Endothelial cell of umbilical vein (primary cell): ENCODE results near the gene KXD1. TPM values are rescaled to one million over a fixed set of nuclear protein-coding genes. Genes with fewer than 3 reads are reported as not detected.

Source experiments
- BruUV-seq: library from RNA; stranded (reverse); fragments of 400-500 nt; replicated peaks from 2 replicates; lab custom pipeline; 2021; lab: Mats Ljungman, UMichigan
- CTCF ChIA-PET: fragments of 300-600, 350-600 bp; sonication (Branson Sonifier 250); formaldehyde crosslinking; loops from one replicate; lab custom pipeline; 2021; ENCODE audit warnings: antibody characterized with exemption, inconsistent platforms; lab: Charles Lee
- POLR2A ChIA-PET: fragments of 300-600, 350-600 bp; sonication (Branson Sonifier 250); formaldehyde crosslinking; loops from one replicate; lab custom pipeline; 2021; ENCODE audit warnings: antibody characterized with exemption, inconsistent platforms; lab: Charles Lee
- DNase-seq: peaks from one replicate; pipeline ENCODE4 v3.0.0-alpha.2; 2011; ENCODE audit warnings: low read depth, low spot score
- FAIRE-seq: peaks from 2 replicates; lab custom pipeline; 2011; peaks lifted over from hg19 to GRCh38; lab: Jason Lieb, UNC
- H2AFZ ChIP-seq: 2 replicates; pipeline ENCODE4 v1.6.0; 2012; ENCODE audit warnings: low read depth, low read length, control low read depth, inconsistent platforms
- H3K27ac ChIP-seq: 2 replicates; pipeline ENCODE4 v1.5.1; 2011; ENCODE audit warnings: low read depth, mild to moderate bottlenecking, control low read depth, low read length, moderate library complexity; ENCODE audit not compliant: insufficient read depth
- H3K27me3 ChIP-seq, 2 experiments: 2 replicates each; pipeline versions ENCODE4 v1.6.0 to v1.6.1; 2011; ENCODE audit warnings: low read length in 2 of 2, mixed read lengths in 1 of 2; ENCODE audit not compliant: control insufficient read depth in 2 of 2, insufficient read depth in 2 of 2
- H3K36me3 ChIP-seq, 2 experiments: 2 replicates in 1 of 2; 3 replicates in 1 of 2; pipeline ENCODE4 v1.5.1; 2011; ENCODE audit warnings: low read length in 2 of 2, mild to moderate bottlenecking in 1 of 2, moderate library complexity in 1 of 2; ENCODE audit not compliant: control insufficient read depth in 2 of 2, insufficient read depth in 2 of 2; ENCODE audit errors: extremely low read depth in 1 of 2
- H3K4me1 ChIP-seq: 3 replicates; pipeline ENCODE4 v1.5.1; 2011; ENCODE audit warnings: mild to moderate bottlenecking, low read length; ENCODE audit not compliant: control insufficient read depth, insufficient read depth; ENCODE audit errors: extremely low read depth
- H3K4me2 ChIP-seq: 2 replicates; pipeline ENCODE4 v1.6.1; 2011; ENCODE audit warnings: low read length, control low read depth, mixed read lengths; ENCODE audit not compliant: insufficient read depth
- H3K4me3 ChIP-seq, 3 experiments: fragments of 200-600 bp in 1 of 3; sonication (generic), shearing (Covaris generic) in 1 of 3; replicated peaks in 1 of 3; 2 replicates each; pipeline ENCODE4 v1.5.1; 2011 to 2016; ENCODE audit warnings: control low read depth in 3 of 3, low read length in 3 of 3, mild to moderate bottlenecking in 2 of 3, inconsistent platforms in 1 of 3, low read depth in 1 of 3, moderate library complexity in 1 of 3; ENCODE audit not compliant: insufficient read depth in 1 of 3
- H3K79me2 ChIP-seq: 2 replicates; pipeline ENCODE4 v1.6.0; 2012; ENCODE audit warnings: low read length, inconsistent platforms; ENCODE audit not compliant: control insufficient read depth, insufficient read depth
- H3K9ac ChIP-seq: replicated peaks from 2 replicates; pipeline ENCODE3; 2011; ENCODE audit warnings: low read length, control low read depth; ENCODE audit not compliant: insufficient read depth; ENCODE audit errors: extremely low read depth
- H3K9me1 ChIP-seq: replicated peaks from 3 replicates; pipeline ENCODE4 v1.6.0; 2011; ENCODE audit warnings: mild to moderate bottlenecking, low read length; ENCODE audit not compliant: control insufficient read depth, insufficient read depth; ENCODE audit errors: extremely low read depth
- H3K9me3 ChIP-seq: replicated peaks from 2 replicates; pipeline ENCODE4 v1.5.1; 2012; ENCODE audit warnings: low read length, inconsistent platforms; ENCODE audit not compliant: control insufficient read depth, insufficient read depth
- H4K20me1 ChIP-seq: replicated peaks from 2 replicates; pipeline ENCODE3; 2011; ENCODE audit warnings: mild to moderate bottlenecking, low read length; ENCODE audit not compliant: control insufficient read depth, insufficient read depth; ENCODE audit errors: extremely low read depth
- EZH2 ChIP-seq: IDR thresholded peaks from 2 replicates; pipeline ENCODE4 v1.6.1; 2012; ENCODE audit warnings: borderline replicate concordance, low read depth, mild to moderate bottlenecking, moderate library complexity, low read length, inconsistent platforms; ENCODE audit not compliant: severe bottlenecking
- FOS ChIP-seq: IDR thresholded peaks from 2 replicates; pipeline ENCODE4 v1.6.1; 2011; ENCODE audit warnings: mild to moderate bottlenecking, low read length, moderate library complexity, borderline replicate concordance; ENCODE audit not compliant: insufficient read depth
- GATA2 ChIP-seq: IDR thresholded peaks from 2 replicates; pipeline ENCODE4 v1.7.0; 2011; ENCODE audit warnings: low read depth, mild to moderate bottlenecking, moderate library complexity, mixed read lengths, low read length; ENCODE audit not compliant: insufficient read length, insufficient read depth
- JUN ChIP-seq: IDR thresholded peaks from 2 replicates; pipeline ENCODE4 v1.6.1; 2011; ENCODE audit warnings: borderline replicate concordance, low read depth; ENCODE audit not compliant: insufficient read length, insufficient read depth
- MAX ChIP-seq: IDR thresholded peaks from 2 replicates; pipeline ENCODE4 v1.6.1; 2011; ENCODE audit not compliant: insufficient read depth, insufficient read length
- MYC ChIP-seq: IDR thresholded peaks from one replicate; pipeline ENCODE4 v1.6.1; 2011; ENCODE audit warnings: mild to moderate bottlenecking, low read depth, low read length
- POLR2A ChIP-seq: IDR thresholded peaks from 2 replicates; pipeline ENCODE4 v1.6.1; 2012; ENCODE audit warnings: low read depth, mild to moderate bottlenecking, control low read depth, low read length
- POLR2AphosphoS5 ChIP-seq: IDR thresholded peaks from 2 replicates; pipeline ENCODE4 v1.6.1; 2012; ENCODE audit warnings: low read depth, mild to moderate bottlenecking, control low read depth, low read length, moderate library complexity; ENCODE audit not compliant: insufficient read depth
- dilution Hi-C: fragments of 300-500 bp; cut with MboI; formaldehyde crosslinking; loops from one replicate; pipeline ENCODE4 v1.15.0; 2019; ENCODE audit warnings: low sequenced_read_pairs; ENCODE audit not compliant: extremely low pct_ligation_motif_present
- intact Hi-C: fragments of 100-400 bp; cut with micrococcal nuclease; formaldehyde crosslinking; loops from one replicate; pipeline ENCODE4 v1.10.0; 2022
- polyA plus RNA-seq, 4 experiments: library from polyadenylated mRNA; depleted of rRNA in 3 of 4; stranded (reverse) in 3 of 4; unstranded in 1 of 4; fragments of >200 nt; gene quantifications; 2 replicates each; pipeline versions ENCODE4 v1.2.1 to v1.2.3, GENCODE V29; 2011 to 2012; ENCODE audit warnings: missing spikeins in 1 of 4
- total RNA-seq: library from RNA; stranded (reverse); gene quantifications from 2 replicates; pipeline ENCODE4 v1.2.3, GENCODE V29; 2021
- TF ChIP-seq, protein P1 (sequence below), 2 donors: IDR thresholded peaks; 1 replicate in 1 of 2; 2 replicates in 1 of 2; pipeline ENCODE4 v1.5.1; 2011; ENCODE audit warnings: low read length in 2 of 2, mild to moderate bottlenecking in 2 of 2, moderate library complexity in 2 of 2, control low read depth in 1 of 2, inconsistent platforms in 1 of 2, low read depth in 1 of 2; ENCODE audit not compliant: insufficient read depth in 1 of 2; ENCODE audit errors: extremely low read depth in 1 of 2

The KXD1 gene
- total and polyA plus RNA-seq, 2 donors (not counting 3 experiments of a cell fraction or from before 2014, with no cell fraction given), result 134 to 186 TPM

DNA sequence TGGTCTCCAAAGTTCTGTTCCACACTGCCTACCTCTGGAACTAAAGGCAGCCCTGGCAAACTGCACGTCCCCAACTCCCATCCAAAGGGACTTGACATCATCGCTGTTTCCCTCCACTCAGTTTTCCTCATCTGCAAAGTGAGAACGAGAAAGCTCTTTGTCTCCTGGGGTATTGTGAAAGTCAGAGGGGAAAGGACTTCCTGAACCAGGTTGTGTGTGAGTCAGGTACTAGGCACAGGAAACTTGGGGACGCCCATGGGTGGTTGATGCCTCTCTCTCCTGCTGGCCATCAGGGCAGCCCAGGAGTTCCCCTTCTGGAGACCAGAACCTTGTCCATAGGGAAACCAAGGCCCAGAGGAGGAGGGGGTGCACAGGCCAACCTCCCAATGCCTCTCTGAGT is 44.2 kb downstream of the KXD1 start:
- BruUV-seq, result no TSS peak
- Histone ChIP-seq H3K9ac (no peak overlapping the region), H3K79me2 (no peaks in the 10 kb centered on the region), H3K27ac (no peak overlapping the region), H3K9me3 (no peaks in the 10 kb centered on the region), H4K20me1 (no peaks in the 10 kb centered on the region), H3K36me3 (no peaks in the 10 kb centered on the region), H2AFZ (no peak overlapping the region), H3K9me1 (no peaks in the 10 kb centered on the region), H3K4me2 (no peak overlapping the region), H3K4me3 (no peak overlapping the region), H3K27me3 (peaks cover 28 to 33% of the 10 kb centered on the region in 2 experiments), H3K4me1 (no peaks in the 10 kb centered on the region)
- TF ChIP-seq GATA2 (no peak), JUN (no peak), EZH2 (no peak), MYC (no peak), POLR2A (no peak), FOS (no peak), MAX (no peak), POLR2AphosphoS5 (no peak)
- TF ChIP-seq, protein P1, sequence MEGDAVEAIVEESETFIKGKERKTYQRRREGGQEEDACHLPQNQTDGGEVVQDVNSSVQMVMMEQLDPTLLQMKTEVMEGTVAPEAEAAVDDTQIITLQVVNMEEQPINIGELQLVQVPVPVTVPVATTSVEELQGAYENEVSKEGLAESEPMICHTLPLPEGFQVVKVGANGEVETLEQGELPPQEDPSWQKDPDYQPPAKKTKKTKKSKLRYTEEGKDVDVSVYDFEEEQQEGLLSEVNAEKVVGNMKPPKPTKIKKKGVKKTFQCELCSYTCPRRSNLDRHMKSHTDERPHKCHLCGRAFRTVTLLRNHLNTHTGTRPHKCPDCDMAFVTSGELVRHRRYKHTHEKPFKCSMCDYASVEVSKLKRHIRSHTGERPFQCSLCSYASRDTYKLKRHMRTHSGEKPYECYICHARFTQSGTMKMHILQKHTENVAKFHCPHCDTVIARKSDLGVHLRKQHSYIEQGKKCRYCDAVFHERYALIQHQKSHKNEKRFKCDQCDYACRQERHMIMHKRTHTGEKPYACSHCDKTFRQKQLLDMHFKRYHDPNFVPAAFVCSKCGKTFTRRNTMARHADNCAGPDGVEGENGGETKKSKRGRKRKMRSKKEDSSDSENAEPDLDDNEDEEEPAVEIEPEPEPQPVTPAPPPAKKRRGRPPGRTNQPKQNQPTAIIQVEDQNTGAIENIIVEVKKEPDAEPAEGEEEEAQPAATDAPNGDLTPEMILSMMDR (IDR thresholded peaks at IDR 0.05; ENCODE audit: extremely low read depth in 1 of 2, insufficient read depth in 1 of 2, low read depth in 1 of 2, low read length in 2 of 2), result no peak
- ChIA-PET POLR2A (no interaction called here), CTCF (no interaction called here)
- FAIRE-seq (no peak), DNase-seq (no peak)
- intact Hi-C loops, result loop anchor here (5.0 kb wide), 1 partner anchor 45 kb away; no protein-coding TSS in a partner anchor
- dilution Hi-C loops, result no loop called here
